Stimulated activated CD4-positive, alpha-beta T cell treated with anti-CD3 and anti-CD28 coated beads, Interleukin-2, amount 100 ng/mL, for 4 hours (primary cell): ENCODE measurements around the gene AMH.

Experiments used
- DNase-seq: peaks from one replicate; pipeline ENCODE4 v3.0.0-alpha.2; 2020; ENCODE audit warnings: low read depth

AMH gene

DNA sequence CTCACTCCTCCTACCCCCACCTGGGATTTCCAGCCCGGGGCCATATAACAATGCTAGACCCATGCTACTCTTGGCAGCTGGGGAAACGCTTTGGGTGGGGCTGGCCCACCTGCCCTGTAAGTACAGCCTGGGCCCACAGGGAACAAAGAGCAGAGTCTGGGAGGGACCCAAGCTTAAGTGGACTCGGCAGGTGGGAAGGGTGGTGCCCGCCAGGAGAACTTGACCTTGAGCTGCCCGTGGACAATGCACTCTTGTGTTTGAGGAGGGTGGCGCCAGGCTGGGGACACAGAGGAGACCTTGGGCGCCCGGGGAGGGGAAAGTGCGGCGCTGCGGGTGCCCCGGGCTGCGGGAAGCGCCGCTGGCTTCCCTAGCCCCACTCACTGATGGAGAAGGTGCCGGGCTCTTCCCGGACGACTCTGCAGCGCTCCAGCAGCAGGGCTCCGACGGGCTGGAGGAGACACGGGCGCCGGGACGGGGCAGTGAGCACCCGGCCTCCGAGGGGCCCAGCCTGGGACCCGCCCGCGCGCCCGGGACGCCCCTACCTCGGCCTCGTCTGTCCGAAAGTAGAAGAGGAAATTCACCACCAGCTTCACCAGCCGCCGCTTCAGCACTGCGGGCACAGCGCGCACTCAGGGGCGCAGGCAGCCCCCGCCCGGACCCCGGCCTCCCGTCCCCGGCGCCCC lies 13.6 kb upstream of the AMH start:
- no peak for DNase-seq

DNA sequence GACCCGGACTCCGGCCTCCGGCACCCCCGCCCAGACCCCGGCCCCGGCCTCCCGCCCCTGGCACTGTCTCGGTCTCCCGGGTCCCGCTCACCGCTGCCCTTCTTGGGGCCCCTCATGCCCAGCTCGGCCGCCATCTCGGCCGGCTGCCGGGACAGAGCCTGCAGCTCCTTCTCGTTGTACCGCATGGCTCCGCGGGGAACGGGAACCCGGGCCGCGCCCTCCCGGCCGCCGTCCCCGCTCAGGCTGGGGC lies 13.1 kb upstream of the AMH start:
- DNase-seq, result no peak

DNA sequence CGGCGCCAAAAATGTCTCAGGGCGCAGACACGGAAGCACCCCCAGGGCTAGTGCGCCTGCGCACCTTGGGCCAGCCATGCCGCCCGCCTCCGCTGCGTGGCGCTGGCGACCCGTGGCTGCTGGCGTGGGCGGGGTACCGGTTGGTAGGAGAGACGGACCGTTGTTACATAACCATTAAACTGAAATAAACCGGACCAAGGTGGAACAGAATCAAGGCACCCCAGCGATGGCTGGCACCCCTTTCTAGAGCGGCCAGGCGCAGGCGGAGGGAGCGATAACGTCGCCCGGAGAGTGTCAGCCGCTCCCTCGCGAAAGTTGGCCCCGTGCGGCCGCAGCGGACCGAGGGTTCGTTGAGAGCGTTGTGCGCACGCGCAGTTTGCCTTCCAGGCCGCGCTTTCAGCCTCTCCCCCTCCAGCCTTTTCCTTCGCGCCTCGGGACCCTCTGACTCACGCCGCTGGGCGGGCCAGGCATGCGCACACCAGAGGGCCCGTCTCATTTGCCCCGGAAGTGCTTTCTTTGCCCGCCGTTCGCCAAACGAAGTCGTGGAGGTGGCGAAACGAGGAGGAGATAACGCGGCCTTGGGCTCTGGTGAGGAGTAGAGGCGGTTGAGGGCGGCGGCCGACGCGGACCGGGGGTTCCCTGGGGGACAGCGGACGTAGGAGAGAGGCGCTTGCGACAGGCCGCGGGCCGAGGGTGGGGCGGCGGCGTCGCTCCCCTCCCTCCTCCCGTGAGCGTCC lies 12.6 kb upstream of the AMH start, which contains the start of the genes PLEKHJ1 and SF3A2:
TSS of gene PLEKHJ1 (minus strand) at position 16 of the 737 bp plus-strand sequence. CDS start 81 bp downstream, outside the sequence.
TSS of gene SF3A2 (plus strand) at position 511 of the 737 bp plus-strand sequence. CDS start 6,595 bp downstream, outside the sequence.
- peak; percentile 97 for DNase-seq

DNA sequence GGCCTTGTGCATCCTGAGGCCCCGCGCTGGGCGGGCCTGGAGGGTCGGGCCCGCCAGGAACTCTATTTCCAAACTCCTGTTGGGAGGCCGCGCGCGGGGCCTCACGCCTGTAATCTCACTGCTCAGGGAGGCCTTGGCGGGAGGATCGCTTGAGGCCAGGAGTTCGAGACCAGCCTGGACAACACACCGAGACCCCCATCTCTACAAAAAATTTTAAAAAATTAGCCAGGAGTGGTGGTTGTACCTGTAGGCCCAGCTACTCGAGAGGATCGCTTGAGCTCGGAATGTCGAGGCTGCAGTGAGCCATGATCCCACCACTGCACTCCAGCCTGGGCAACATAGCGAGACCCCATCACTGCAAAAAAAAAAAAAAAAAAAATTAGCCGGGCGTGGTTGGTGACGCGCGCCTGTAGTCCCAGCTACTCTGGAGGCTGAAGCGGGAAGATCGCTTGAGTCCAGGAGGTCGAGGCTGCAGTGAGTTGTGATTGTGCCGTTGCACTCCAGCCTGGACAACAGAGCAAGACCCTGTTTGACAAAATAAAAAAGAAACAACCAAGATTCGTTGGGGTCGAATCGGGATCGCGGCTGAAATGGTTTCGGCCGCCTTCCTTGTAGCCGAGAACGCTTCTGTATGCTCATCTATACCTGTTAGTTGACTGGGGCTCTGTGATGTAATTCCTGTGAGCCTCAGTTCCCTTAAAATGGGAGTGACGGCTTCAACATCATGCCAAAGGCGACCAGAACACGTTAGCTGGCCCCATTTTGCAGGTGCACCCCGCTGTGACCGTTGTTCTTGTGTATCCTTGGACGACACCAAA lies 11.9 kb upstream of the AMH start:
- no peak for DNase-seq

DNA sequence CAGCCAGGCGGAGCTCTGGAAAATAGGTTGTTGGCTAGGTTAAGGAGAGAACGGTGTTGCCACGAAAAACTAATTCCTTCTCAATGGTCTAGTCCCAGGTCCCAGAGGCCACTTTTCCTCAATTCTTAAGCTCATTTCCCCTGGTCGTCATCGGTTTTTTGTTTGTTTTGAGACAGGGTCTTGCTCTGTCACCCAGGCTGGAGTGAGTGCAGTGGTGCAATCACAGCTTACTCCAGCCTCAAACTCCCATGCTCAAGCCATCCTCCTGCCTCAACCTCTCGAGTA lies 11.3 kb upstream of the AMH start:
- DNase-seq, result no peak

DNA sequence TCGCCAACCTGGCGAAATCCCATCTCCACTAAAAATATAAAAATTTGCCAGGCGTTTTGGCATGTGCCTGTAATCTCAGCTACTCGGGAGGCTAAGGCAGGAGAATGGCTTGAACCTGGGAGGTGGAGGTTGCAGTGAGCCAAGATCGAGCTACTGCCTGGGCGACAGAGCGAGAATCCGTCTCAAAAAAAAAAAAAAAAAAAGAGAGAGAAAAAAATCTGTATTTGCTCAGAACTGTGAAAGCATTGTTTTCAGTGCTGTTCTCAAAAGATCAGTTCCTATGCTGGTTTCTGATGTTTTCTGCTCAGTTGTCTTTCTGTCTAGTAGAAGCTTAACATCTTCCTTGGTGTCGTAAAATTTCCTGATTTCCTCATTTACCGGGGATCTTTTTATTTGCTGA lies 9.9 kb upstream of the AMH start:
- no peak for DNase-seq

DNA sequence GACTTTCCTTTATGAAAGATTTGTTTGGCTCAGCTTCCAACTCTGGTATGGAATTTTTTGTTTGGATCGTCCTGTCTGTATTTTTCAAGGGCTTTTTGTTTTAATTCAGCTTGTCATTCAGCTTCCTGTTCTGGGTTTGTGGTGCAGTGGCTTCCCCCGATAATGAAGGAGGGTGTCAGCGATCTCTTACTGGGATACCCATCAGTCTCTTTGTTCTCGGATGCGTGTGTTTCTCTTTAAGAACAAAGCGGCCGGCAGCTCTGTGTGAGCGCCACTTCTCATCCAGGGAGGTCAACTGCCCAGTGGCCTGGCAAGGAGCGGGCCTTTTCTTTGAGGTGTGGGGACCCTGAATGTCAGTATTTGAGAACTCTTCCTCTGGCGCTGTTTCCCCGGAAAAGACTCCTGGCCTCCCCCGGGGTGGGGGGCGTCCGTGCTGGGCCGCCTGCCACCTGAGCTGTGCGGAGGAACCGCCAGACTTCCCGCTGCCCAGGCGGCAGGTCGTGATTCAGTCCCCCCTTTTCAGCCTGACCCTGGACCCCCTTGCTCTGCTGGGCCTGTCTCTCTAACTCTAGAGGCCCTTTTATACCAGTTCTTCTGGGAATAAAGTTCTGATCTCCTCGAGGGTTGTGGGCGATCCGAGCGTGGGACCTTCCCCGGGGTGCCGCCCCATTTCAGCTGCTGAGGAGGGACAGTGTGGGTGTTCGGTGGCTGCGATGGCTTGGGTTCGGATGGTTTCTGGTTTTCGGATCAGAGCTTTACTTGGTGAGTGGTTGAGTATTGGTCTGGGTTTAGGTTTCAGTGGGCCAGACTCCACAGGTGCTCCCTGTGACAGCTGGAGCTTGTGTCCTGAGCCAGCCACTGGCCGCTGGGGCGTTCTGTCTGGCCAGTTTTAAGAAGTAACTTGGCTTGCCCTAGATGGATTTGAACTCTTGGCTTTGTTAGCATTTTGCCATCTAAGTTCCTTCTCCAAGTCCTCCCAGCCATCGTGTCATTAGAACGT lies 9.1 kb upstream of the AMH start:
- no peak for DNase-seq

DNA sequence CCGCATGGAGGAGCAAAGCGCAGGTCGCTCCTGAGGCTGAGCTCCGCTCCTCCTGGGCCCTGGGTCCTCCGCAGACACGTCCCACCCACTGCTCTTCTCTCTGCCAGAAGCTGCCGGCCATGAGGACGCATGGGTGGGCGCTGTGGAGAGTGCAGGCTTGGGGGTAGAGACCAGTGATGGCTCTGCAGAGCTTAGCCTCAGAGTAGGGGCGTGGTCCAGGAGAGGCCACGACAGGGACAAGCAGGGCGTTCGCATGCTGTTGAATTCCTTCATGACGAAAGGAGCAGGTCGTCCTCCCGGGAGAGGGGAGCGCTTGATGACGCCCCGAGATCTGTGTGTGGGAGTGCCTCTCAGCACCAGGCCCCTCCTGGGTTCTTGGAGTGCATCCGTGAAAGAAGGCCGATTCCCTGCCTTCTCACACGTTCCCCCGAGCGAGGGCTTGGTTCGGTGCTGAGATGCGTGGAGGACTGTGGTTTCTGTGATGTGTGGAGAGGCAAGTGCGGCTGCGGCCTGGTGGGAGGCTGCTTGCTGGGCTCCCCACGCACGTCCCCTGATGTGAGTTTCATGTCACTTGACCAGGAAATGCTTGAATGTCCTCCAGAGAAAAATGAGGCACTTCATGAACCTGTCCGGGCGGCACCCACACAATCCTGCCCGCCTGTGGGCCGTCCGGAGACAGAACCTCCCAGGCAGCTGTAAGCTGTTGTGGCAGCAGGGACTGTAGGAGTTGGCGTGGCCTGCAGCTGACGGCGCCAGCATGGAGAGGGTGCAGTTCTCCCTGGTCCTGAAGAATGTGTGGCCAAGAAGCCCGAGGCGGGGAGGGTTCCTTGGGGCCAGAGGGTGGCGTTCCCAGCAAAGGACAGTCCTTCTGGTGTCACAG lies 8.0 kb upstream of the AMH start:
- no peak for DNase-seq

DNA sequence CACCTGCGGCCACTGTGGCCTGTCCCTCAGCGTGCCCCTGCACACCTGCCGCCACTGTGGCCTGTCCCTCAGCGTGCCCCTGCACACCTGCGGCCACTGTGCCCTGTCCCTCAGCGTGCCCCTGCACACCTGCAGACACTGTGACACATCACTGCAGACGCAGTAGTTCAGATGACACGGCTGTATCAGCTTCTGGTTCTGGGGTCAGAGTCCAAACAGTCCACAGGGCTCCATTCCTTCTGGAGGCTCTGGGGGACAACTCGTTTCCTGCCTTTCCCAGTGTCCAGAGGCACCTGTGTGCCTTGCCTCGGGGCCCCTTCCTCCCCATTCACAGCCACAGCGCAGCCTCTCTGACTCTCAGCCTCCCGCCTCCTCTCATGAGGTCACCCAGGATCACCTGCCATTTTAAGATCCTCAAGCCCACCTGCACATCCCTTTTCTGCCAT lies 7.0 kb upstream of the AMH start:
- no peak for DNase-seq

DNA sequence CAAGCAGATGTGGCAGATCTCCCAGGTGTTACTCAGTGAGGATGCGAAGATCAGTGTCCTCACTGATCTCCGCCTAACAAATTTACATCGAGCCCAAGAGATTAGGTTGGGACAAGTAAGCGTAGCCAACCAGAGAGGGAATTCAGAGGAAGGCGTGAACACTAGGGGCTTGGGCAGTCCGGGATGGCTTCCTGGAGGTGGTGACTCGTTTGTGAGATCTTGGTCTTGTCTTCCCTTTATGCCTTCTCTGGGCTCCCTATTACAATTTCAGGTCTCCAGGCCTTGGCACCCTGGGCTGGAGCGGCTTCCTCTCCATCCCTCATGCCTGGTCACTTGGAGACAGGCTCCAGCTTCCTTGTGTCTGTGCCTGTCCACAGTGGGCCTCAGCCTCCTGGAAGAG lies 6.3 kb upstream of the AMH start:
- DNase-seq, result no peak

DNA sequence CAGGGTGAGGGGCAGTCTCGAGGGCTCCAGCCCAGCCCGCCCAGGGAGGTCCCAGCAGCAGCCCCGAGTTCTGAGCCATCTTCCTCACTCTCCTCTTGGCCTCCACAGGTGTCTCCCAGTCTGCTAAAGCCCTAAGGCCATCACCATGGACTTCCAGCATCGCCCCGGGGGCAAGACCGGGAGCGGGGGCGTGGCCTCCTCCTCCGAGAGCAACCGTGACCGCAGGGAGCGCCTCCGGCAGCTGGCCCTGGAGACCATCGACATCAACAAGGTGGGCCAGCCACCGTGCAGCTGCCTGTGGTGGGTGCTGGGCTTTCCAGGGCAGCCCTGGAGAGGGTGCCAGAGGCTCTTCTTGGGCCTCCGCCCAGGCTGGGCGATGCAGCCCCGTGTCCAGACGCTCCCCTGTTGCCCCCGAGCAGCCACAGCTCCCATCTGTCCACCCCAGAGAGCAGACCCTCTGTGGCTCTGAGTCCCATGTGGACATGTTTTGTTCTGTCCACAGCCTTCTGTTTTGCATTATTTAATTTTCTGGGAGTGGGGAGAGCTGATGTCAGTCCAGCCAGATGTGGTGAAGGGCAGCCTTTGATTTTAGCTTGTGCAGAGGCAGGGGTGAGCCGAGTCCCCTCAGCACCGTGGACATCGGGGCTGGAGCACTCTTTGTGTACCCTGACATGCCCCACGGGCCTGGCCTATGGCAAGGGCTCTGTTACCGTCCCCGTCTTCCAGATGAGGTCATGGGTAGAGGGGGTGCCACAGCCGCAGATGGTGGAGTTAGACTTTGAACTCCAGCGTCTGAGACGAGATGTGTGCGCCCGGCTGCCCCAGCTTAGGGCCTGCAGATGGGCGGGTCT lies 5.6 kb upstream of the AMH start:
- DNase-seq, result no peak

DNA sequence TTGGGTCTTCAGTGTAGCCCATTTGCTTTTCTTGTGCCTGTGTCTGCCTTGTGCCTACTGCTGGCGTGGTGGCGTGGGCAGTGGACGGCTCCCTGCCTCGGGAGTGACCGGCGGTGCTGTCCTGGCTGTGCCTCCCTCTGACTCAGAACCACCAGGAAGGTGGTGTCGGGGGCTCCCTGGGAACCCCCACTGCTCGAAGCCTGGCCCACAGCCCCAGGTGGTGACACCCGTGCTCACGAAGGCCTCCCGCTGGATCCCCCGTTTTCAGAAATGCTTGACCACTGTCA lies 5.1 kb upstream of the AMH start:
- DNase-seq, result no peak

DNA sequence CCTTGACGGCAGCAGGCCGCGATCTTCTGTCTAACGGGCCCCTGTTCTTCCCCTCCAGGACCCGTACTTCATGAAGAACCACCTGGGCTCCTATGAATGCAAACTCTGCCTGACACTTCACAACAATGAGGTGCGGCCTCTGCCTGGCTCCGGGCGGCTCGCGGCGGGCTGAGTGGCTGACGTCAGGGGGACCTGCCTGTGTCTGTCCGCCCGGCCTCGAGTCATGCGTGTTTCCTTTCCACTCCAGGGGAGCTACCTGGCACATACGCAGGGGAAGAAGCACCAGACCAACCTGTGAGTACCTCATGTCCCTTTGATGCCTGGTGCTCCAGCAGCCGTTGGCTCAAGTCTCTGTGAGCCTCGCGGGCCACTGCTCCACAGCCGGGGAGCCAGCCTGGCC lies 4.6 kb upstream of the AMH start:
- DNase-seq, result no peak

DNA sequence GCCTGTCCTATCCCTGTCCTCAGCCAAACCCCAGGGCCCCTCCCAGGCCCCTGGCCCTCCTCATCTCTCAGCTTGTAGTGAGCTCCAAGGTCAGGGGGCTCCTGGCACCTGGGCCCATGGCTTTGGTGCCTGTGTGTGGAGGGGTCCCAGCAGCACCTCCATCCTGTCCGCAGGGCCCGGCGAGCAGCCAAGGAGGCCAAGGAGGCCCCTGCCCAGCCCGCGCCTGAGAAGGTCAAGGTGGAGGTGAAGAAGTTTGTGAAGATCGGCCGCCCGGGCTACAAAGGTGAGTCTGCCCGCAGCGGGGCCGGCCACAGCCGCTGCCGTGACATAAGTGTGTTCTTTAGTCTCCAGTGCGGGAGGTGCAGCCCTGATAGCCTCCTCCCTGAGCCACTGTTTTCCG lies 3.9 kb upstream of the AMH start:
- DNase-seq, result no peak

DNA sequence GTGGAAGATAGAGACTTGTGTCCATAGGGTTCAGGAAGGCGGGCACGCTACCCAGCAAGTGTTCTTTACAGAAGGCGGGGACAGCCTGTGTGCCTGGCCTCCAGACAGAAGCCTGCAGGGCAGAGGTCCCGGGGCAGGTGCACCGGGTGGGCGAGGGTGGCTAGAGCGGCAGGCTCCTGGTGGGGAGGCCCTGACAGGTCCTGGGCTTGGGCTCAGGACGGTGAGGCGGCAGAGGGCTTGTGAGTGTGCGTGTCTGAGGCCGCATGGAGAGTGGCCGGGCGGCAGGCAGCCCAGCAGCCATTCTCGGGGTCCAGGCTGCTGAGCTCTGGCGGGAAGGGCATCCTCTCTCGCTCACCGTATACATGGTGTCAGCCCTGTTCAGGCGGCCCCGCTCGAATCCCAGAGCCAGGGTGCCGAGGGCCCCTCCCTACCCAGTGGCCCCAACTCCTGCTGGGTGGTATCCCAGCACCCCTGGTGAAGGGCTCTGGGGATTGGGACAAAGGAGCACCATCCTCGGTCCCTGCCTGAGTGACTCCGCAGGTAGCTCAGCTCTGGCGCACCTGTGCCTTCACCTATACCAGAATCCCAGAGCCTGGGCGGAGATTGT lies 3.0 kb upstream of the AMH start:
- DNase-seq, result no peak

DNA sequence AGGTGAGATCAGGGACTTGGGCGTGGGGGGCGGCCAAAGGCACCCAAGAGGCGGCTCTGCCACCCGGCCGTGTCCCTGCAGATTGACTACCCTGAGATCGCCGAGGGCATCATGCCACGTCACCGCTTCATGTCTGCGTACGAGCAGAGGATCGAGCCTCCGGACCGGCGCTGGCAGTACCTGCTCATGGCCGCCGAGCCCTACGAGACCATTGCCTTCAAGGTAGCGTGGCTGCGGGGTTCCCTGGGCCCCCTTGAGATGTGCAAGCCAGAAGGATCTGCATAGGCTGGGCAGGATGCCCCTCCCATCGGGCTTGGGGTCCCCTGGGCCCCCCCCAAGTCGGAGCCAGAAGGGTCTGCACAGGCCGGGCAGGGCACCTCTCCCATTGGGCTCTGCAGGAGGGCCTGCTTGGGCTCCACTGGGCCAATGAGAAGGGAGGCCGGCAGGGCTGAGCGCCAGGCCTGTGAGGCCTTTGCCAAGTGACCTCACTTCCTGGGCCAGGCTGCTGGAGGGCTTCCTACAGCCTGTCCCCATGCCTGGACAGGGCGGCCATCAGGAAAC lies 2.2 kb upstream of the AMH start:
- DNase-seq, result no peak

DNA sequence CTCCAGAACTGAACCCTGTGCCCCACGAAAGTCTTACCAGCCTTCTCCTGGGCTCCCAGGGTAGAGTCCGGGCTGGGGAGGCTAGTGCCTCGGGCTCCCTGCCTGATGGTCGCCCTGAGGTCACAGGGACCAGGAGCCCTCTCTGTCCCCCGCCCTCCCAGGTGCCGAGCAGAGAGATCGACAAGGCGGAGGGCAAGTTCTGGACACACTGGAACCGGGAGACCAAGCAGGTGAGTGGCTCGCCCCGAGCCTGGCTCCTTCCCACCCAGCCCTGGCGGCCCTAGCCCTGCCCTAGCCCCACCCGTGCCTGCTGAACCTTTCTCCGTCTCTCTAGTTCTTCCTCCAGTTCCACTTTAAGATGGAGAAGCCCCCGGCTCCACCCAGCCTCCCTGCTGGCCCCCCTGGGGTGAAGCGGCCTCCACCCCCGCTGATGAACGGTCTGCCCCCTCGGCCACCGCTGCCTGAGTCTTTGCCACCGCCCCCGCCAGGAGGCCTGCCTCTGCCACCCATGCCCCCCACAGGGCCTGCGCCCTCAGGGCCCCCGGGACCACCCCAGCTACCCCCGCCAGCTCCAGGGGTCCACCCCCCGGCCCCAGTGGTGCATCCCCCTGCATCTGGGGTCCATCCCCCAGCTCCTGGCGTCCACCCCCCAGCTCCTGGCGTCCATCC lies 1.6 kb upstream of the AMH start:
- DNase-seq, result no peak

DNA sequence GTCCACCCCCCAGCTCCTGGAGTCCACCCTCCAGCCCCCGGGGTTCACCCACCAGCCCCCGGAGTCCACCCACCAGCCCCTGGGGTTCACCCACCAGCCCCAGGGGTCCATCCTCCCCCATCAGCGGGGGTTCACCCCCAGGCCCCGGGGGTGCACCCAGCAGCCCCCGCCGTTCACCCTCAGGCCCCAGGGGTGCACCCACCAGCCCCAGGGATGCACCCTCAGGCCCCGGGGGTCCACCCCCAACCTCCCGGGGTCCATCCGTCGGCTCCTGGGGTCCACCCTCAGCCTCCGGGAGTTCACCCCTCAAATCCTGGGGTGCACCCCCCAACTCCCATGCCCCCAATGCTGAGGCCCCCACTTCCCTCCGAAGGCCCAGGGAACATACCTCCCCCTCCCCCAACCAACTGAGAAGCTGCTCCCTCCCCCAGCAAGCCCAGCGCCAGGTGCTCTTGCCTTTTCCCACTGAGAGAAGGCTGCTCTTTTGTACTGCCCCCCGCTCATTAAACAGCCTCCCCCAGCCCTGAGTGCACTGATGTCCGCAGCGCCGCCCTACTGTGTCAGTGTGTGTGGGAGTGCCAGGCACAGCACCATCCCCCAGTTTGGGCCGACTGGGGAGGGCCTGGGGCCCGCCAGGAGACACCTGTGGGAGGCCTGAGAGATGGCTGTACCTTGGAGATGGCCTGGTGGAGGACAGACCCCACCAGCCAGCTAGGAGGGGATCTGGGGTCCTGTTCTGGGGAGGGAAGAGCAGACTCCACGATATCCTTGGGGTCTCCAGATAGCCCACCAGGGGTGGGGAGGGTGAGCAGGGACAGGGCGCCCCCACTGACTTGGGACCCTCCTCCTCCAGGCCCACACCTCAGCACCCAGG lies 750 bp upstream of the AMH start:
- DNase-seq, result no peak
